Dendritic cell treated with granulocyte-macrophage colony-stimulating factor and Interleukin-4, amounts not matched to agents 40 ng/mL and 50 ng/mL, for 4 days (primary cell): ENCODE results near the gene SH3BP2.

ENCODE experiments used
- H3K27ac Mint-ChIP-seq: one replicate; pipeline ENCODE4 v1.8.0; 2022; ENCODE audit warnings: mild to moderate bottlenecking, mixed read lengths
- H3K27me3 Mint-ChIP-seq: one replicate; pipeline ENCODE4 v1.8.0; 2022; ENCODE audit warnings: mild to moderate bottlenecking, mixed read lengths
- H3K36me3 Mint-ChIP-seq: one replicate; pipeline ENCODE4 v1.8.0; 2022; ENCODE audit warnings: low read depth, mixed read lengths
- H3K4me1 Mint-ChIP-seq: one replicate; pipeline ENCODE4 v1.8.0; 2022; ENCODE audit warnings: low read depth, mixed read lengths
- H3K4me3 Mint-ChIP-seq: one replicate; pipeline ENCODE4 v1.8.0; 2022; ENCODE audit warnings: mild to moderate bottlenecking, moderate library complexity, mixed read lengths
- H3K9me3 Mint-ChIP-seq: one replicate; pipeline ENCODE4 v1.8.0; 2022; ENCODE audit warnings: mixed read lengths
- intact Hi-C: fragments of 100-400 bp; cut with micrococcal nuclease; formaldehyde crosslinking; loops from one replicate; pipeline ENCODE4 v1.15.0; 2022

The SH3BP2 gene

DNA sequence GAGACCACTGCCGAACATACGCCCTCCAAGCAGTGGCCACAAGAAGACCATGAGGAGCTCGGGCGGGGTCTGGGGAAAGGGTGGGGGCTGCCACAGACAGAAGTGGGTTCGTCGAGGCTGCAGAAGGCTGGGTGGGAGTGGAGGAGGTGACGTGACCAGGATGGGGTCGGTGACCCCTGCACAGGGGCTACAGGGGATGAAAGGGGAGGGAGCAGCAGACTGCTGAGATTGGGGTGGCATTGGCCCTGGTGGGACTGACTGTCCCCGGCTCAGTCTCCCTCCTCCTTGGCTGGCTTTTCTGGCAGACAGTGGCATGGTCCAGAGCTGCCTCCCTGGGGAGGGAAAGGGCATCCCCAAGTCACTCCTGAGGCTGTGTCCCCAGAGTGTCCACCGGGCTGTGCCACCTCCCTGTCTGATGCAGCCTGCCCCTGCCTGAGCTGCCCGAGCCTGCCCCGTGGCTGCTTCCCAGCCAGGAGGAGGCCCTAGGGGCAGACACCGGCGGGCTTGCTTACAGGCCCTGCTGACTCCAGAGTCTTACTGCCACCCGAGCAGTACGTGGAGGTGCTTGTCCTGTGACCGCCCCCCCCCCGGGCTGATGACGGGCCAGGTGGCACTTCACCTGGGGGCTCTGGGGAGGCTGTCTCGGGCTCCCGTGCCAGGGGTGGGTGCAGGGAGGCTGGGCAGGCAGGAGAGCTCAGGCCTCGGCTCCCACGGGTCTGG lies 7.2 kb downstream of the SH3BP2 start:
- peak overlapping the region; percentile 86 for H3K4me3 Mint-ChIP-seq
- H3K4me1 Mint-ChIP-seq = peaks cover 96% of the 10 kb centered on the region
- intact Hi-C loops = loop anchor here (5.0 kb wide), 2 partner anchors 38 to 132 kb away; no protein-coding TSS in a partner anchor
- H3K27ac Mint-ChIP-seq = peak overlapping the region; percentile 94
- no peaks in the 10 kb centered on the region for H3K27me3 Mint-ChIP-seq
- peaks cover 100% of the 10 kb centered on the region for H3K36me3 Mint-ChIP-seq
- H3K9me3 Mint-ChIP-seq = no peaks in the 10 kb centered on the region

GRCh38 chr4:2800691-2801596 lies 8.1 kb downstream of the SH3BP2 start:
- peak overlapping the region; percentile 86 for H3K4me3 Mint-ChIP-seq
- intact Hi-C loops = loop anchor here (1.0 to 5.0 kb wide), 3 partner anchors 9 to 39 kb away; no protein-coding TSS in a partner anchor
- no peaks in the 10 kb centered on the region for H3K9me3 Mint-ChIP-seq
- no peaks in the 10 kb centered on the region for H3K27me3 Mint-ChIP-seq
- H3K4me1 Mint-ChIP-seq = peaks cover 96% of the 10 kb centered on the region
- H3K27ac Mint-ChIP-seq = peak overlapping the region; percentile 94
- peaks cover 100% of the 10 kb centered on the region for H3K36me3 Mint-ChIP-seq

DNA sequence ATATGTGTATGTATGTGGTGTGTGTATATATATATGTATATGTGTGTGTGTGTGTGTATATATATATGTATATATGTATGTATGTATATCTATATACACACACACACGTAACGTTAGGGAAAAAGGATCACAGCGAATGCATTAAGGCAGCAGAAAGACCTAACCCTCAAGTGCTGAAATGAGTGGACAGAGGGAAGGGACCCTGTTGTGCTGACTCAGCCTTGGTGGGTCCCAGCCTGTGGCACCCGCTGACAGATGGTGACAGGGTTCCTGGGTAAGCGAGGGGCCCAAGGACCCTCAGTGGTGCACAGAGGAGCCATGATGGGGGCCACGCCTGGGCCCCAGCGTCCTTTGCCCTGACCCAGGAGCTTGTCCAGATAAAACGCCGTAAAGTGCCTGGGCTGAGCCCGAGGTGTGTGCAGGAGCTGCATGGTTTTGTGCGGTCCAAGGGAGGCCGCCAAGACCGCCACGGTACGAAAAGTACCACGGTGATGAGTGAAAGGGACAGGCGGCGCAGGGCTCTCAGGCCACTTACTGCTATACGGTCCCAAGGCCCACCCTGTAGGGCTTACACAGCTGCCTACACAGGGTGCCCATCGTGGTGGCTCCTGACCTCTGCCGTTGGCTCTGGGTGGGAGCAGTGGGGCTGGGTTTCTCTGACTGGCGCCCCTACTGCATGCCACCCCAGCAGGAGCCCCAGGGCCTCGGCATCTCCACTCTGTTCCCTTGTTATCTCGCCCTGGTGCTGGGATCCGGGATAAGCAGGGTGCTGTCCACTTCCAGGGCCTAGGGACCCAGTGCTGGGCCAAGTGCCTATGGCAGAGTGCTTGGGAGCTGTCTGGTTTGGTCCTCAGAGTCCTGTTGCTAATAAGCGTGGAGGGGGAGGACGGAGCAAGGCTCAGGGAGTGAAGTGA lies 10.0 kb downstream of the SH3BP2 start:
- Mint-ChIP-seq H3K27me3 (no peaks in the 10 kb centered on the region), H3K4me1 (peaks cover 96% of the 10 kb centered on the region), H3K27ac (peak overlapping the region; percentile 71), H3K4me3 (no peak overlapping the region), H3K9me3 (no peaks in the 10 kb centered on the region), H3K36me3 (peaks cover 100% of the 10 kb centered on the region)
- intact Hi-C loops = loop anchor here (5.0 kb wide), 1 partner anchor 41 kb away; no protein-coding TSS in a partner anchor

- Mint-ChIP-seq H3K4me1 (peaks cover 93% of the 10 kb centered on the region), H3K36me3 (peaks cover 97% of the 10 kb centered on the region), H3K27ac (peak overlapping the region; percentile 71), H3K9me3 (no peaks in the 10 kb centered on the region), H3K27me3 (no peaks in the 10 kb centered on the region), H3K4me3 (peak overlapping the region; percentile 26)
- intact Hi-C loops = loop anchor here (5.0 kb wide), 1 partner anchor 42 kb away; no protein-coding TSS in a partner anchor
Observed at GRCh38 chr4:2803624-2804448, 11.0 kb downstream of the SH3BP2 start.

- peak overlapping the region; percentile 49 for H3K4me3 Mint-ChIP-seq
- H3K4me1 Mint-ChIP-seq = peaks cover 92% of the 10 kb centered on the region
- intact Hi-C loops = loop anchor here (5.0 kb wide), 1 partner anchor 42 kb away; no protein-coding TSS in a partner anchor
- H3K9me3 Mint-ChIP-seq = no peaks in the 10 kb centered on the region
- peak overlapping the region; percentile 71 for H3K27ac Mint-ChIP-seq
- peaks cover 95% of the 10 kb centered on the region for H3K36me3 Mint-ChIP-seq
- no peaks in the 10 kb centered on the region for H3K27me3 Mint-ChIP-seq
Observed at GRCh38 chr4:2804449-2804972, 11.6 kb downstream of the SH3BP2 start.

DNA sequence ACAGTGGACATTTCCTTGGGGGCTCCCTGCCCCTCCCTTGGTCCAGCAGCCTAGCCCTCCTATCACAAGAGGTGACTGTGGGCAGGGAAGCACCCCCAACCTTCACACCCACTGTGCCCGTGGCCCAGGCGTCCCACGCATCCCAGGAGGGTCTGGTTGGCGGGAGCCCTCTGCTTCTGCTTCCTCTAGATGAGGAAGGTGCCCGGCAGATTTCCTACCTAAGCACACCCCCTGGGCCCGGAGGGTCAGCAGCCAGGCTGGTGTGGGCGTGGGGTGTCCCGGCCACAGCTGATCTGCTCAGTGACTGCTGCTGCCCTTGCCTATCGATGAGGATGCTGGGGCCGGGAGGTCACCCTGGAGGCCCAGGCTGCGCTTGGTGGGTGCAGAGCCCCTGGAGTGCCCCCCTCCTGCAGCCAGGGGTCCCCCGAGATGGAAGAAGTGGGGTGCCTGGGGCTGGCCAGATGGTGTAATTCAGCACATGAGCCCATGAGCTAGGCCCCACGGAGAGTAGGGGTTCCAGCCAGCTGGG lies 12.2 kb downstream of the SH3BP2 start:
- H3K4me3 Mint-ChIP-seq = peak overlapping the region; percentile 49
- H3K27ac Mint-ChIP-seq = peak overlapping the region; percentile 71
- no peaks in the 10 kb centered on the region for H3K27me3 Mint-ChIP-seq
- H3K36me3 Mint-ChIP-seq = peaks cover 95% of the 10 kb centered on the region
- peaks cover 94% of the 10 kb centered on the region for H3K4me1 Mint-ChIP-seq
- intact Hi-C loops = loop anchor here (5.0 kb wide), 1 partner anchor 43 kb away; no protein-coding TSS in a partner anchor
- no peaks in the 10 kb centered on the region for H3K9me3 Mint-ChIP-seq

DNA sequence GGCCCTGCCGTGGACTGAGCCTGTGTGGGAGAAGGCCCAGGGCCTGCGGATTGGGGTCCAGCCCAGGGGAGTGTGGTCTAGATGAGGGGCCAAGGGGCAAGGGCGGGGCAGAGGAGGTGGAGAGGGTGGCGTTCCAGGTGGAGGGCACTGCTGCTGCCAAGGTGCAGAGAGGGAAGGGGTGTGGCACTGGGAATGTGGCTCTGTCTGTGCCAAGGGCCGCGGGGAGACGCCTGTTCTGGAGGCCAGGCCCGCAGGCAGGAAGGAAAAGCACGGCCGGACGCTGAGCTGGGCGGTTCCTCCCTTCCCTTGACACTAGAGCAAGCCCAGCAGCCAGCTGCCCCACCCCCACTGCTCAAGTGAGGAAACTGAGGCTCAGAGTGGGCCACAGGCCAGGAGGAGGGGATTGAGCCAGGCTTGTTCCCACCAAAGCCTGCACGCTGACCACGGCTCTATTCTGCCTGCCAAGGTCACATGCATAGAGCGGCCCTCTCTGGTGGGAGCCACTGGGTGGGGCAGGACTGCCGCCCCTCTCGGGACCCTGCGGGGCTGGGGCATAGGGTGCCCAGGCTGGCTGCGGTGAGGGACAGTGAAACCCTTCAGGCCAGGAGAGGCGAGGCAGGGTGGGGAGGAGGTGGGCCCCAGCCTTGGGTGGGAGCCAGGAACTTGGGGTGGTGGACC lies 13.0 kb downstream of the SH3BP2 start:
- Mint-ChIP-seq H3K27ac (peak overlapping the region; percentile 71), H3K27me3 (no peaks in the 10 kb centered on the region), H3K4me1 (peaks cover 94% of the 10 kb centered on the region), H3K36me3 (peaks cover 95% of the 10 kb centered on the region), H3K9me3 (no peaks in the 10 kb centered on the region), H3K4me3 (peak overlapping the region; percentile 49)
- intact Hi-C loops = no loop called here

DNA sequence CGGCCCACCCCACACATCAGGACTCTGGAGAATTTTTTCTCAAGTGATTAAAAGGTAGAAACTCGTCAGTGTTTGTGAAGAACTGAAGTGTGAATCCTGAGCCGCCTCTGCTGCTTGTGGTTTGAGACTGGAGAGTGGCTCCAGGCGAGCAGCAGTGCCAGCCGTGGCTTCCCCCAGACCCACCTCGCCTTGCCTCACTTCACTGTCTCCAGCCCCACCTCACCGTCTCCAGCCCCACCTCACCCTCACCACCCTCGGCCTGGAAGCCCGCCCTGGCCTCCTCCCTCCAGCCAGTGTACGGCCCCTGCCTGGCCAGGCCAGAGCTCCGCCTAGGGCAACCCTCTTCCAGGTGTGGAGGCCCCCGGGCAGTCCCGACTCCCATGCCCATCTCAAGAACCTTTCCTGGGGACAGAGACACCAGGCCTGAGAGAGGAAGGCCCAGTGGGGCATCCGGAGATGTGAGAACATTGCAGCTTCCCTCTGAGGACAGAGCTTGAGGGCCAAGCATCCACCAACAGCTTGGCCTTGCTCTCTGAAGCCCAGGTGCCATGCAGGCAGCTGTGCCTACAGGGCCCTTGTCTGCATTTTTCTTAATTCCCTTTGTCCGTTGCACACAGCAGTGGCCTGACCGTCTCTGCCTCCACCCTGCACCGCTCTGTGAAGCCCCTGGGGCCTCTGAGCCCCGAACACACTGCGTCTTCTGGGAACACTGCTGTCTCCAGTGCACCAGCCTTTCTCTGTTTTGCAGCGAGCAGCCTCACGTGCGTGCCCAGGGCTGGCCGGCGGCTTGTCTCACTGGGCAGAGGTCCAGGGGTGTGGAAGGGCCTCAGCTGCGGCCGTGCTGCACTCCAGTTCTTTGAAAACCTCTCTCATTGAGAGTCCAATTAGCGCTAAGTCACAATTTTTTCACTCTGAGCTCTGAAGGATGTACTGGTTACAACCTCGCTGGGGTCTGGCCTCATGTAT lies 13.8 kb downstream of the SH3BP2 start:
- Mint-ChIP-seq H3K4me3 (no peak overlapping the region), H3K36me3 (peaks cover 95% of the 10 kb centered on the region), H3K27me3 (no peaks in the 10 kb centered on the region), H3K4me1 (peaks cover 94% of the 10 kb centered on the region), H3K9me3 (no peaks in the 10 kb centered on the region), H3K27ac (peak overlapping the region; percentile 71)
- intact Hi-C loops = no loop called here

- intact Hi-C loops = no loop called here
- Mint-ChIP-seq H3K4me3 (no peak overlapping the region), H3K27me3 (no peaks in the 10 kb centered on the region)
Observed at GRCh38 chr4:2807571-2807970, 14.7 kb downstream of the SH3BP2 start.

GRCh38 chr4:2808001-2808400 lies 15.1 kb downstream of the SH3BP2 start:
- H3K27ac Mint-ChIP-seq = peak overlapping the region; percentile 57
- H3K27me3 Mint-ChIP-seq = no peaks in the 10 kb centered on the region
- no peaks in the 10 kb centered on the region for H3K9me3 Mint-ChIP-seq
- peaks cover 95% of the 10 kb centered on the region for H3K36me3 Mint-ChIP-seq
- intact Hi-C loops = no loop called here
- peaks cover 95% of the 10 kb centered on the region for H3K4me1 Mint-ChIP-seq
- no peak overlapping the region for H3K4me3 Mint-ChIP-seq

More at GRCh38 chr4:2807571-2807970, 14.7 kb downstream of the SH3BP2 start:
- Mint-ChIP-seq H3K4me1 (peaks cover 95% of the 10 kb centered on the region), H3K36me3 (peaks cover 95% of the 10 kb centered on the region), H3K27ac (peak overlapping the region; percentile 71), H3K9me3 (no peaks in the 10 kb centered on the region)

- Mint-ChIP-seq H3K27ac (peak overlapping the region; percentile 82), H3K27me3 (no peaks in the 10 kb centered on the region), H3K9me3 (no peaks in the 10 kb centered on the region), H3K36me3 (peaks cover 95% of the 10 kb centered on the region), H3K4me3 (peak overlapping the region; percentile 65), H3K4me1 (peaks cover 95% of the 10 kb centered on the region)
- intact Hi-C loops = no loop called here
Observed at GRCh38 chr4:2809610-2810180, 16.8 kb downstream of the SH3BP2 start.
